Hematopoietic multipotent progenitor cell treated with erythropoietin and hydrocortisone succinate and interleukin-3 and kit ligand, for 17 days (in vitro differentiated cells): Measurements from ENCODE around the gene IFNL4.
"Not testable (repeated sequence)": the region's sequence is repeated elsewhere in the genome, so short reads cannot be mapped to it uniquely, and the experiment has no call there.

Experiments used
- DNase-seq: peaks from one replicate; pipeline ENCODE4 v3.0.0-alpha.2; 2015; ENCODE audit warnings: low spot score

The IFNL4 gene

DNA sequence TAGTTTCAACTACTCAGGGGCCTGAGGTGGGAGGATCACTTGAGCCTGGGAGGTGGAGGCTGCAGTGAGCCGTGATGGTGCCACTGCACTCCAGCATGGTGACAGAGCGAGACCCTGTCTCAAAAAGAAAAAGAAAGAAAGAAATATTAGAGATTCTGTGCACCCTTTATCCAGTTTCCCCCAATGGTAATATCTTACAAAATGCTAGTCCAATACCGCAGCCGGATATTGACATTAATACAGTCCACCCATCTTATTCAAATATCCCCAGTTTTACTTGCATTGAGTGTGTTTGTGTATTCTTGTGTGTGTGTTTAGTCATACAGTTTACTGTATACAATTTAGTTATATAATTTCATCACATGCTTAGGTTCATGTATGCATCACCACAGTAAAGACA is 8.6 kb upstream of the IFNL4 start:
- DNase-seq: no peak

GRCh38 chr19:39254531-39255345 is 6.1 kb upstream of the IFNL4 start:
- peak; percentile 23 for DNase-seq

- DNase-seq: no peak
Observed at GRCh38 chr19:39253374-39254149, 4.9 kb upstream of the IFNL4 start.

- peak; percentile 10 for DNase-seq
Observed at GRCh38 chr19:39252458-39252857, 3.8 kb upstream of the IFNL4 start.

DNA sequence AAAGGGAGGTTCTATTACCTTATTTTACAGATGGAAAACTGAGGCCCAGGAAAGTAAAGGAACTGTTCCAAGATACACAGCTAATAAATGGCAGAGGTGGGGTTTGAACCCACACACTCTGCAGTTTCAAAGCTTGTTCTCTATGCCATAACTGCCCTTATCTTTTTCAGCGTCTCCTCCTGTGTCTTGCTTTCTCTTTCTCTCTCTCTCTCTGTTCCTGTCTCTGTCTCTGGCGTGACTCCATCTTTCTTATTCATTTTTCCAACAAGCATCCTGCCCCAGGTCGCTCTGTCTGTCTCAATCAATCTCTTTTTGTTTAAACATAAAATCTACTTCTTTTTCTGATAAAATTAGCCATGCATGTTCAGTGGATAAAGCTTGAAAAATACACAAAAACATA is 3.2 kb upstream of the IFNL4 start:
- DNase-seq: peak; percentile 7

DNA sequence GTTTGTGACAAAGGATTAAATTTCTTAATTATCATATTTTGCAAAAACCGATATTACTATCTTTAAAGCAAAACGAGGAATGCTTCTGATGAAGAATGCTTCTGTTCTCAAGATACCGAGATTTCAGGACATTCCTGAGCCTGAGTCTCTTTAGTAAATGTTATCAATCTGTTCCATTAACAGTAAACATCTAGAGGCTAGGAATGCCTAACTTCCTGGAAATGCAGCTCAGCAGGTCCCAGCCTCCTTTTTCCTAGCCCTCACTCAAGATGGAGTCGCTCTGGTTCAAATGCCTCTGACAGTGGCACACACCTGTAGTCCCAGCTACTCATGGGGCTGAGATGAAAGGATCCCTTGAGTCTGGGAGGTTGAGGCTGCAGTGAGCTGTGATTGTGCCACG is 2.4 kb upstream of the IFNL4 start:
- DNase-seq: no peak

- no peak for DNase-seq
Observed at GRCh38 chr19:39247701-39248664, 673 bp downstream of the IFNL4 start.

- DNase-seq: no peak
Observed at GRCh38 chr19:39246951-39247669, 1.5 kb downstream of the IFNL4 start.

DNA sequence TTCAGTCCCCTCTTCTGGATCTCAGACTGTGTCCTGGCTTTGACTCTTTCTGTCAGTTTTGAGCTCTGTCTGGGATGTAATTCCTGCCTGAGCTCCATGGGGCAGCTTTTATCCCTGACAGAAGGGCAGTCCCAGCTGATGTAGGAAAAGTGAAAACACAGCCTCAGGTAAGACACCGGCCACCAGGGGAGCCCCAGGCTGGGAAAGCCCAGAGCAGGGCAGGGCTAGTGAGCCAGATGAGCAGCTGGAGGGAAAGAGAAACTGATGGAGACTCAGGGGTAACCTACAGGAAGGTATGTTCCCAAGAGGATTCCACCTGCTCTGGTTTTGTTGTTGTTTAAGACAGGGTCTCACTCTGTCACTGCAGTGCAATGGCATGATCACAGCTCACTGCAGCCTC is 3.5 kb downstream of the IFNL4 start:
- DNase-seq: not testable (repeated sequence)

- not testable (repeated sequence) for DNase-seq
Observed at GRCh38 chr19:39244410-39245100, 4.1 kb downstream of the IFNL4 start, which contains the start of gene IFNL3. Gene IFNL3, minus strand, starts transcription at chr19:39245006. Its CDS starts 39 bp downstream, at chr19:39244967.

DNA sequence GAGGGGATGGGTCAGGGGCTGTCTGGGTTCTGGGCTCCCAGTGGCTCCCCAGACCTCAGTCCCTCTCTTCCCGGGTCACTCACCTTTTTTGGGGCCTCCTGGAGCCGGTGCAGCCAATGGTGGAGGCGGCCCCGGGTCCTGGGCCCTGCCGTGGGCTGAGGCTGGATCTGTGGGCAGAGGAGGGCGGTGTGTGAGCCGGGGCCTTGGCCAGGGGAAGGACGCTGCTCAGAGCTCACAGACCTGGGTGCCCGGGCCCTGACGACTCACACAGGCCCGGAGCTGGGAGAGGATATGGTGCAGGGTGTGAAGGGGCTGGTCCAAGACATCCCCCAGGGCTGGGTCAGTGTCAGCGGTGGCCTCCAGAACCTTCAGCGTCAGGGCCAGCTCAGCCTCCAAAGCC is 4.9 kb downstream of the IFNL4 start:
- not testable (repeated sequence) for DNase-seq

DNA sequence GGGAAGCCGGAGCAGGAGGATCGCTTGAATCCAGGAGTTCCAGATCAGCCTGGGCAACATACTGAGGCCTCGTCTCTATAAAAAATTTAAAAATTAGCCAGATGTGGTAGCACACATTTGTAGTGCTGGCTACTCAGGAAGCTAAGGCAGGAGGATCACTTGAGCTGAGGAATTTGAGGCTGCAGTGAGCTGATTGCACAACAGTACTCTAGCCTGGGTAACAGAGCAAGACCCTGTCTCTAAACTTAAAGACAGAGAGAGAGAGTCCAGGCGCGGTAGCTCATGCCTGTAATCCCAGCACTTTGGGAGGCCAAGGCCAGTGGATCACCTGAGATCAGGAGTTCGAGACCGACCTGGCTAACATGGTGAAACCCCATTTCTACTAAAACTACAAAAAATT is 8.2 kb downstream of the IFNL4 start:
- no peak for DNase-seq

GRCh38 chr19:39238944-39239343 is 9.7 kb downstream of the IFNL4 start:
- DNase-seq: no peak

DNA sequence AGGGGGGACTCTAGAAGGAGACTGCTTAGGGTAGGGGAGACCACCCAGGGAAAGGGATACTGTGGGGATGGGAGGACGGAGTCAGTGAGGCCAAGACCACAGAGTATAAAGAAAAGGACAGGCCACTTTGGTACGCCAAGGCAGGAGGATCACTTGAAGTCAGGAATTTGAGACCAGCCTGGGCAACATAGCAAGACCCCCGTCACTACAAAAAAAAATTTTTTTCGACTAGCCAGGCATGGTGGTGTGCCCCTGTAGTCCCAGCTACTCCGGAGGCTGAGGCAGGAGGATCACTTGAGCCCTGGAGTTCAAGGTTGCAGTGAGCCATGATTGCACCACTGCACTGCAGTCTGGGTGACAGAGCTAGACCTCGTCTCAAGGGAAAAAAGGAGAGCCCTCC is 10.4 kb downstream of the IFNL4 start:
- no peak for DNase-seq

DNA sequence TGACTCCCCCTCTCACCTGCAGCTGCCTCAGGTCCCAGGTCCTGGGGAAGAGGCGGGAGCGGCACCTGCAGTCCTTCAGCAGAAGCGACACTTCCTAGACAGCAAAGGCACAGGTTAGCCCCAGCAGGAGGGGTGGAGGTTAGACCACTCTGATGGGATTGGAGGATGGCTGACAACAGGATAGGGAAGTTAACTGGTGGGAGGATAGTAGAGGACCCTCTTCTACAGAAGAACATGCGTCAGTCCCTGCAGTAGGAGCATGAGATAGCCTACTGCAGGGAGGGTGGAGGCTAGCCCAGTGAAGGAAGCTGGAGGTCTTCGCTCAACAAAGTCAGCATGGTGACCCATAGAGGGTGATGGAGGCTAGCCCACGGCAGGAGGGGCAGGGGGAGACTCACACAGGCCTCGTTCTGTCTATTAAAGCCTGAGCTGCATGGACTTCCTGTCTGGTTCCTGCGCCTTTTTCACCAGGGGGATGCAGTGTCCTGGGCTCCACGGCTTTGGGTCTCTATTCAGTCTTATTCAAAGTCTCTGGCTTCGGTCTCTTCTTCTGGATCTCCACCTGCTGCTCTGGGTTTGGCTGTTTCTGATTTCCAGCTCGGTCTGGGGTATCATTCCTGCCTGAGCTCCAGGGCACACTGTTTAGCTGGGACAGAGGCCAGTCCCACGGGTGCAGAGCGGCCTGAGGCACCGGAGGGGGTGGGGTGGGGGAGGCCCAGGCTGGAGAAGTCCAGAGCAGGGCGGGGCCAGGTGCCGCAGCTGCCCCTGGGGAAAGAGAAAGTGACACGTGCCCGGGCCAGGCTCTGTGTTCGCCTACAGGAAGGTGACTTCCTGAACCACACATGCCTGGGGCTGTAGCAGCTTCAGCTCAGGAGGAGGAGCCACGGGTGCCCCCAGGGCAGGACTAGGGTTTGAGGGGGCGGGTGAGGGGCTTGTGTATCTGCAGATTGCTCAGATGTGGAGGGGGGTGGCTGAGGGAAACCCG is 11.2 kb downstream of the IFNL4 start:
- DNase-seq: no peak

GRCh38 chr19:39236527-39236926 is 12.1 kb downstream of the IFNL4 start:
- DNase-seq: no peak

- no peak for DNase-seq
Observed at GRCh38 chr19:39232708-39233107, 15.9 kb downstream of the IFNL4 start.

- DNase-seq: no peak
Observed at GRCh38 chr19:39230096-39230764, 18.4 kb downstream of the IFNL4 start.

- no peak for DNase-seq
Observed at GRCh38 chr19:39224910-39225309, 23.7 kb downstream of the IFNL4 start.
